Neutrophil (primary cell): ENCODE results near the gene RNF166.
A peak's percentile ranks its signal among the peaks of the same experiment; 100 is the strongest.

ENCODE experiments used
- H3K27ac ChIP-seq: fragments of 200-600 bp; sonication (generic); 2 replicates; pipeline ENCODE4 v1.5.1; 2016; ENCODE audit warnings: mild to moderate bottlenecking, moderate library complexity
- H3K27me3 ChIP-seq: fragments of 200-600 bp; sonication (generic); 2 replicates; pipeline ENCODE4 v1.6.0; 2016; ENCODE audit warnings: mild to moderate bottlenecking
- H3K36me3 ChIP-seq: fragments of 200-600 bp; sonication (generic); 2 replicates; pipeline ENCODE4 v1.5.1; 2017
- H3K4me1 ChIP-seq, 2 experiments: fragments of 200-600 bp in 1 of 2; sonication (generic) in 1 of 2; 1 replicate in 1 of 2; 2 replicates in 1 of 2; pipeline versions ENCODE4 v1.5.1 to v1.6.1; 2013 to 2016; ENCODE audit warnings: low read depth in 1 of 2, low read length in 1 of 2, mild to moderate bottlenecking in 1 of 2, moderate library complexity in 1 of 2; ENCODE audit not compliant: control insufficient read depth in 1 of 2, insufficient read depth in 1 of 2
- H3K4me3 ChIP-seq, 2 experiments: fragments of 200-600 bp in 1 of 2; sonication (generic) in 1 of 2; 1 replicate in 1 of 2; 2 replicates in 1 of 2; pipeline ENCODE4 v1.5.1; 2013 to 2016; ENCODE audit warnings: low read depth in 1 of 2, low read length in 1 of 2, mild to moderate bottlenecking in 1 of 2, moderate library complexity in 1 of 2
- H3K9me3 ChIP-seq: fragments of 200-600 bp; sonication (generic); 2 replicates; pipeline ENCODE4 v1.5.1; 2016
- CTCF ChIP-seq: fragments of 200-600 bp; sonication (generic); IDR thresholded peaks from 2 replicates; pipeline ENCODE4 v1.5.1; 2016; ENCODE audit warnings: antibody characterized with exemption

Gene RNF166

DNA sequence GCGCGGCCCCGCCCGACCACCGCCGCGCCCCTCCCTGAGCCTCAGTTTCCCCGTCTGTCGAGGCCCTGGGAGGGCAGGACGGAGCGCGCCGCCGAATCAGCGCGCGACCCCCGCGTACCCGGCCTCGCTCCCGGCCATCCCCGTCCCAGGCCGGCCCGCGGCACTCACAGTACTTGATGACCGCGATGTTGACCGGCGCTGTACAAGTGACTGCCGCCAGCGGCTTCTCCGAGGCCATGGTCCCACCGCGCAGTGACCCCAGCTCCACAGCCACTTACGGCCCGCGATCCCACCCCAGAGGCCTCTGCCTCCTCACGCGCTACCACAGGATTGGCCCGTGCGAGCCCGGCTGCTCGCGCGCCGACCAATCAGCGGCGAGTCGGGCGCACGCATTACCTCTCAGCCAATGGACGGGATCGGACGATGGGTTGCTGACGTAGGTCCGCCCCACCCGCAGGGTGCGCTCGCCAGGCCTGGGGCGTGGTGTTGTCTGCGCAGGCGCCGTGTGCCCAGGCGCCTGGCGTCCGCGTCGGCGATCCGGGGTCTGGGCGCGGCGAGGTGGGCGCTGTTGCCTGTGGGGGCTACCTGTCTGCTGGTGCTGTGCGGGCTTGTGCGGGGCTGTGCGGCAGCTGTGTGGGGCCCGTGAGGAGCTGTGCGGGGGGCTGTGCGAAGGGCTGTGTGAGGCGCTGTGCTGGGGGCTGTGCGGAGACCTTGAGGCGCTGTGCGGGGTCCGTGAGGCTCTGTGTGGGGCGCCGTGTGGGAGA, 43.2 kb downstream of the RNF166 start, which contains the start of gene MVD:
Gene MVD (minus strand): TSS at position 249 of the 764 bp plus-strand sequence. CDS start 11 bp downstream, at position 238.
- Histone ChIP-seq H3K9me3 (no peaks in the 10 kb centered on the region), H3K36me3 (no peaks in the 10 kb centered on the region), H3K4me3 (peak within 1 kb of the TSS; percentile 89 to 98), H3K4me1 (peaks cover 15 to 16% of the 10 kb centered on the region in 2 experiments), H3K27me3 (peaks cover 18% of the 10 kb centered on the region), H3K27ac (peak within 1 kb of the TSS; percentile 75)
- TF ChIP-seq CTCF: peak; percentile 49

- Histone ChIP-seq H3K27ac (peak overlapping the region; percentile 75), H3K27me3 (peaks cover 18% of the 10 kb centered on the region), H3K36me3 (no peaks in the 10 kb centered on the region), H3K4me3 (peak overlapping the region; percentile 89 to 98), H3K4me1 (peaks cover 15 to 16% of the 10 kb centered on the region in 2 experiments), H3K9me3 (no peaks in the 10 kb centered on the region)
- TF ChIP-seq CTCF: no peak
Measured at GRCh38 chr16:88662222-88662842, 43.9 kb downstream of the RNF166 start.

- Histone ChIP-seq H3K4me1 (peaks cover 15 to 16% of the 10 kb centered on the region in 2 experiments), H3K36me3 (no peaks in the 10 kb centered on the region), H3K4me3 (no peak overlapping the region)
Measured at GRCh38 chr16:88661468-88661867, 44.7 kb downstream of the RNF166 start.

DNA sequence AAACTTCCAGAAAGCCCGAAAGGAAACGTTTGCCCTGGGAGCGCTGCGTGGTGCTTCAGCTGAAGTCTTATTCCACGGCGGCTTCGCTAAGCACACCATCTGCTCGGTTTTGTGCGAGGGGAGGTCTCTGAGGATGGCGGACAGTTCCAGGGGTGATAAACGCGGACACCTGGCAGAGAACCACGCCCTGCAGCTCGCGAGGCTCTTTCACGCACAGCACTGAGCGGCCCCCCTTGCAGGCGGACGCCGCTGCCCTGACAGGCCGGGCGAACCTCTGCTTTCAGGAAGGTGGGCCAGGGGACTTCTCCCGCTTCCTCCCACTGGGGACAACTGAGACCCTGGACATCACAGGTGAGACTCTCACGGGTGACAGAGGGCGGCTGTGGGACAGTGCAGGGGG, 47.0 kb downstream of the RNF166 start:
- Histone ChIP-seq H3K27ac (no peak overlapping the region), H3K9me3 (no peaks in the 10 kb centered on the region), H3K27me3 (peaks cover 18% of the 10 kb centered on the region), H3K36me3 (no peaks in the 10 kb centered on the region), H3K4me1 (peaks cover 13% of the 10 kb centered on the region in 2 experiments), H3K4me3 (no peak overlapping the region)
- TF ChIP-seq CTCF: no peak

More at GRCh38 chr16:88661468-88661867, 44.7 kb downstream of the RNF166 start:
- TF ChIP-seq CTCF: no peak
- H3K27me3 ChIP-seq: peaks cover 18% of the 10 kb centered on the region
- no peak overlapping the region for H3K27ac ChIP-seq
- H3K9me3 ChIP-seq: no peaks in the 10 kb centered on the region

DNA sequence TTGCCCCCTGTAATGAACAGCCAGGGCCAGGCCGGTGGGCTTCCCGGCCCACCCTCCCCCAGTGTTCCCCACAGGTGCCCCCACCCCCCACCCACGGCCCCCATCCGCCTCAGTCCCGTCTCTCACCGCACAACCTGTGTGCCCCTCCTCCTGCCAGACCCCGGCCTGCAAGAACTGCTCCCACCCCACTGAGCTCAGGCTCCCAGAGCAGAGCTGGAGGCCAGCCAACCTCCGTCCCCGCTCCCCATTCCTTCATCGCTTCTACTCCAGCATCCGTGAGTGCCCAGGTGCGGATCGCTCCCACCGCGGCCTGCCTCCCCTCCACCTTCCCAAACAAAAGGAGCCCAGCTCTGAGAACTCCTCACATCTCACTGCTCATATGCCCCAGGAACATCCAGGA, 47.5 kb downstream of the RNF166 start:
- no peak for TF ChIP-seq CTCF
- H3K36me3 ChIP-seq: no peaks in the 10 kb centered on the region

More for the DNA sequence above, 47.5 kb downstream of the RNF166 start:
- Histone ChIP-seq H3K27ac (no peak overlapping the region), H3K4me3 (no peak overlapping the region), H3K4me1 (peaks cover 8 to 9% of the 10 kb centered on the region in 2 experiments), H3K9me3 (no peaks in the 10 kb centered on the region), H3K27me3 (peaks cover 18% of the 10 kb centered on the region)
